Measurements from ENCODE around the gene PSMA3. TPM values are rescaled to one million over a fixed set of nuclear protein-coding genes. Genes with fewer than 3 reads are reported as not detected.

The PSMA3 gene
- total RNA-seq, 1 donor from 2014 or later: 132 TPM

DNA sequence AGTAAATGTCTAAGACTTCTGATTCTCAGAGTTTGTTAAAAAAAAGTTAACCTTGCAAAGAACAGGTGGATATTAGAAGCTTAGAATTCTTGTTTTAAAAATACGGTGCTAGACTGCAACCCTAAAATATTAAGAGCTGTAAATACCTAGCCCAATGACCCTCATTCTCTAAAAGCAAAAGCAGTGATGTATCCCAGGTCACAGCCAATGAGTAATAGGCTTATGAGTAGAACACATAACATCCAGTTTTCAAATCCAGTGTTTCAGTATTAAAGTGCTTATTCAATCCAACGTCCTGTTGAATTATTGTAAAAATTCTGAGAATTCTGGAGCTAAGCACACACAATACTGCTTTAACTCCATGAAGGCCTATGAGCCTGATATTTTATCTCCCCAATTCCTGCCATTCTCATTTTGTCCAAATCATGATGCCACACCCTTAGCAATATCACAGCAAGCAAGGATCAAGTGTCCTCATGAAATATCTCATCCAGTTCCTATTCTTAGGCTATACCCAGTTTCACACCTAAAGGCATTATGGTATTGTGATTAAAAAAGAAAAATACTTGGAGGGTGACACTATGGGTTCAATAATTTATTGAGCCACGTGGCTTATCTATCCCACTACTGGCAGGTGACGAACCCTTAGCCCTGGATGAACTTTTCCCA is 38.4 kb downstream of the PSMA3 start:
- Histone ChIP-seq H3K4me1 (peaks cover 58% of the 10 kb centered on the region), H3K27ac (peak overlapping the region; percentile 64), H3K4me3 (no peak overlapping the region), H3K27me3 (ENCODE audit: low read depth) (no peaks in the 10 kb centered on the region), H3K36me3 (peaks cover 78% of the 10 kb centered on the region), H3K9me3 (no peaks in the 10 kb centered on the region)
- DNase-seq (no peak), ATAC-seq (no peak)
- intact Hi-C loops (cut with DNase I): no loop called here
- no peak for TF ChIP-seq CTCF (IDR thresholded peaks at IDR 0.05)

DNA sequence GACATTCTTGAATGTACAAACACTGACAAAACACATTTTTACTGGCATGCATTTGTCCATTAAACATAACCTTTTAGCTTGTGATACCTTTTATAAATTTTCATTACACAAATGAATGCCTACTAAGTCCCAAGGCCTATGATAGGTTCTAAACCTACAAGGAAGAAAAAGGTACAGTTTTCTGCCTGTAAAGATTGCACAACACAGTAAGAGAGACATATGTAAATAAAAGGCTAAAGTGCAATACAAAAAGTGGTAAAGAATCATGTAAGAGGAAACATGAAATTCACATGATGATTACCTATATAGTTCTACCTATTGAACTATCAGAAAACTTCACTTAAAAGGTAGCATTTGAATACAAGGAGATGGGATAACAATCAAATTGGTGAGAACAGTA is 39.1 kb downstream of the PSMA3 start:
- H3K27ac ChIP-seq: no peak overlapping the region
- no peak overlapping the region for H3K4me3 ChIP-seq
- peaks cover 62% of the 10 kb centered on the region for H3K4me1 ChIP-seq
- TF ChIP-seq CTCF (IDR thresholded peaks at IDR 0.05): no peak
- intact Hi-C loops (cut with DNase I): no loop called here
- H3K36me3 ChIP-seq: peaks cover 78% of the 10 kb centered on the region
- ATAC-seq: no peak
- H3K9me3 ChIP-seq: no peaks in the 10 kb centered on the region
- H3K27me3 ChIP-seq (ENCODE audit: low read depth): no peaks in the 10 kb centered on the region
- DNase-seq: no peak

DNA sequence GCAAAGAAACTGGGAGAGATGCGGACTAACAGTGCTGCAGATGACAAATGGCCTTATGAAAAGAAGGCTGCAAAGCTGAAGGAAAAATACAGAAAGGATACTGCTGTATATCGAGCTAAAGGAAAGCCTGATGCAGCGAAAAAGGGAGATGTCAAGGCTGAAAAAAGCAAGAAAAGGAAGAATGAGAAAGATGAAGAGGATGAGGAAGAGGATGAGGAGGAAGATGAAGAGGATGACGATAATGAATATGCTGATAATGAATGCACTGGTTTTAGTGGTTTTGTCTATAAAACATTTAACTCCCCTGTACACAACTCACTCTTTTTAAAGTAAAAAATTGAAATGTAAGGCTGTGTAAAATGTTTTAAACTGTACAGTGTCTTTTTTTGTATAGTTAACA is 40.5 kb downstream of the PSMA3 start:
- DNase-seq: no peak
- no peak for TF ChIP-seq CTCF (IDR thresholded peaks at IDR 0.05)
- Histone ChIP-seq H3K9me3 (no peaks in the 10 kb centered on the region), H3K4me3 (no peak overlapping the region), H3K27ac (no peak overlapping the region), H3K4me1 (peaks cover 69% of the 10 kb centered on the region), H3K27me3 (ENCODE audit: low read depth) (no peaks in the 10 kb centered on the region), H3K36me3 (peaks cover 78% of the 10 kb centered on the region)
- no peak for ATAC-seq
- intact Hi-C loops (cut with DNase I): no loop called here

DNA sequence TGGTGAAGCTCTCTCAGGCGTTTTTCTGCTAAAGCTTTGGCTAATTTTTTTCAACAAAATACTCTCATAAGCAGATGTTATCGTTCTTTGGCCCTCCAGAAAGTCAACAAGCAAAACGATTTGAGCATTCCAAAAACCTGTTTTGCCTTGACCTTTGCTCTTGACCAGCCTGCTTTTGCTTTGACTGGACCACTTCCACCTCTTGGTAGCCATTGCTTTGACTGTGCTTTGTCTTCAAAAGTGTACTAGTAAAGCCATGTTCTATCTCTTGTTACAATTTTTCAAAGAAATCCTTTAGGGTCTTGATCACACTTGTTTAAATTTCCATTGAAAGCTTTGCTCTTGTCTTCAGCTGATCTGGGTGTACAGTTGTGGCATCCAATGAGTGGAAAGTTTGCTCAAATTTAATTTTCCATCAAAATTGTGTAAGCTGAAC is 43.0 kb downstream of the PSMA3 start:
- intact Hi-C loops (cut with DNase I): no loop called here
- no peak overlapping the region for H3K27ac ChIP-seq
- no peak for DNase-seq
- TF ChIP-seq CTCF (IDR thresholded peaks at IDR 0.05): no peak
- H3K4me1 ChIP-seq: peaks cover 57% of the 10 kb centered on the region
- peaks cover 99% of the 10 kb centered on the region for H3K36me3 ChIP-seq
- H3K9me3 ChIP-seq: no peaks in the 10 kb centered on the region
- no peak overlapping the region for H3K4me3 ChIP-seq
- ATAC-seq: no peak
- no peaks in the 10 kb centered on the region for H3K27me3 ChIP-seq (ENCODE audit: low read depth)

DNA sequence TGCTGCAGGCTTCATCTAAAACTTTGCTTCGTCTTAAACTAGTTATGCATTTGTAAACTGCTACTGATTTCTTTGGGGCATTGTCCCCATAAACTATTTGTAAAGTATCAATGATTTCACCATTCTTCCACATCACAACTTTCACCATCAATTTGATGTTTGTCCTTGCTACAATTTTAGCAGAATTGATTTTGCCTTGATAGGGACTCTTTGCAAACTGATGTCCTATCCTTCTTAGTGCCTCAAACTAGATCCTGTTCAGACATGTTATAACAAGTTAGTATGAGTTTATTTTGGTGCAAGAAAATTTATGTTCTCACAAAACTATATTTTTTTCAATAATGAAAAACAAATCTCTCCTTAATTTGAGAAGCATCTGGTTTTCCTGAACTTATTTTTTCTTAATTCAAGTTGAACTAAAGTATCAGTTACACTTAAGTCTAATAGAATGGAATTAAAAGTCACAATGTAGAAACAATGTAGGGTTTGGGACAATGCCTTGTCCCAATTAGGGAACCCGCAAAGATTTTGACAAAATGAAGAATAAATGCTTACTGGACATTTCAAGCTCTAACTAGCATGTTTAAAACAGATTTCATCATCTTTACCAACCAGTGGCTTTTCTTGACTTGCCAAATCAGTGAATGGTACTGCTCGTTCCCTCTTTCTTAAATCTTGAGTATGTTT is 43.6 kb downstream of the PSMA3 start:
- no peak overlapping the region for H3K4me3 ChIP-seq
- H3K36me3 ChIP-seq: peaks cover 100% of the 10 kb centered on the region
- H3K9me3 ChIP-seq: no peaks in the 10 kb centered on the region
- no peak for ATAC-seq
- no peak for DNase-seq
- no peak overlapping the region for H3K27ac ChIP-seq
- intact Hi-C loops (cut with DNase I): no loop called here
- H3K27me3 ChIP-seq (ENCODE audit: low read depth): no peaks in the 10 kb centered on the region
- peaks cover 57% of the 10 kb centered on the region for H3K4me1 ChIP-seq
- no peak for TF ChIP-seq CTCF (IDR thresholded peaks at IDR 0.05)
